Fibroblast of the aortic adventitia (primary cell): ENCODE results near the gene CALML6. TPM values are rescaled to one million over a fixed set of nuclear protein-coding genes. Genes with fewer than 3 reads are reported as not detected.
A peak's percentile ranks its signal among the peaks of the same experiment; 100 is the strongest.

Source experiments
- DNase-seq: peaks from one replicate; pipeline ENCODE4 v3.0.0-alpha.2; 2010; ENCODE audit warnings: low read depth
- H3K4me3 ChIP-seq: 2 replicates; pipeline ENCODE4 v1.5.1; 2011; ENCODE audit warnings: low read depth, mild to moderate bottlenecking, control low read depth, low read length, moderate library complexity
- CTCF ChIP-seq: IDR thresholded peaks from 2 replicates; pipeline ENCODE4 v1.5.1; 2011; ENCODE audit warnings: mild to moderate bottlenecking, low read length, control low read depth, inconsistent platforms; ENCODE audit not compliant: insufficient read depth
- total RNA-seq: library from RNA; depleted of rRNA; stranded (reverse); fragments of >200 nt; gene quantifications from 2 replicates; pipeline ENCODE4 v1.2.3, GENCODE V29; 2012; ENCODE audit warnings: low replicate concordance

The CALML6 gene
- total RNA-seq, 1 donor: 0.36 TPM

- no peak overlapping the region for H3K4me3 ChIP-seq
- no peak for TF ChIP-seq CTCF
- no peak for DNase-seq
Observed at GRCh38 chr1:1956586-1957532, 41.8 kb downstream of the CALML6 start.

- DNase-seq: no peak
- TF ChIP-seq CTCF: no peak
- no peak overlapping the region for H3K4me3 ChIP-seq
Observed at GRCh38 chr1:1957533-1957961, 42.5 kb downstream of the CALML6 start.

- DNase-seq: no peak
- TF ChIP-seq CTCF: no peak
- H3K4me3 ChIP-seq: no peak overlapping the region
Observed at GRCh38 chr1:1958071-1958541, 43.0 kb downstream of the CALML6 start.

GRCh38 chr1:1959459-1959839 lies 44.4 kb downstream of the CALML6 start:
- no peak overlapping the region for H3K4me3 ChIP-seq
- no peak for DNase-seq
- no peak for TF ChIP-seq CTCF

GRCh38 chr1:1959840-1960479 lies 44.9 kb downstream of the CALML6 start:
- peak; percentile 77 for TF ChIP-seq CTCF
- DNase-seq: peak; percentile 67
- no peak overlapping the region for H3K4me3 ChIP-seq

GRCh38 chr1:1960480-1961196 lies 45.6 kb downstream of the CALML6 start:
- DNase-seq: peak; percentile 70
- H3K4me3 ChIP-seq: no peak overlapping the region
- TF ChIP-seq CTCF: peak; percentile 3
